ENCODE results near the gene SKAP2. TPM values are rescaled to one million over a fixed set of nuclear protein-coding genes. Genes with fewer than 3 reads are reported as not detected.

The SKAP2 gene
- polyA plus RNA-seq, 1 donor (not counting 4 experiments of a cell fraction or from before 2014, with no cell fraction given), result 15.0 TPM

DNA sequence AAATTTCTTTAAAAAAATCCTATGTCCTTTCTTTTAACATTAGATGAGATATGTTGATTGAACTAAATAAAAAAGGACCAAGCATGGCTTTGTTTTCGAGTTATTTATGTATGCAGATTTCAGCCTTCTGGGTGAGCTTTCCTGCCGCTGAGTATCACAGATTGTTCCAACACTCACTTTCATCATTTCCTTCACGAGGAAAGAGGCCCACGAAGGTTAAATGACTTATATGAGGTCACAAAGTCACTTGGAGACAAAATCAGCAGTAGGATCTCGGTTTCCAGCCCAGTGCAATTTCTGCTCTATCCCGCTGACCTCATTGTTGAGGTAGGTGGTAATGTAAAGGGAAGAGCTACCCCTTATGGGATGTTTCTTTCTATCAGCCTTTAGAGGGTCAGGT is 226.8 kb downstream of the SKAP2 start:
- H3K9me1 ChIP-seq (ENCODE audit: control insufficient read depth, extremely low read depth, insufficient read depth, low read length), result no peaks in the 10 kb centered on the region
- FAIRE-seq, result no peak
- no peak overlapping the region for H3K27ac ChIP-seq (ENCODE audit: control insufficient read depth, insufficient read depth, low read length)
- no peak overlapping the region for H3K4me3 ChIP-seq (ENCODE audit: control insufficient read depth in 2 of 3, extremely low read depth in 1 of 3, insufficient read depth in 2 of 3, low read depth in 1 of 3, low read length in 3 of 3)
- H2AFZ ChIP-seq (ENCODE audit: control insufficient read depth, low read length), result no peak overlapping the region
- dilution Hi-C loops (cut with MboI; ENCODE audit: extremely low pct_ligation_motif_present, low sequenced_read_pairs), result no loop called here
- H3K79me2 ChIP-seq (ENCODE audit: control insufficient read depth, insufficient read depth, low read length), result no peaks in the 10 kb centered on the region
- no peaks in the 10 kb centered on the region for H3K9me3 ChIP-seq (ENCODE audit: control insufficient read depth, low read depth, low read length)
- H3K27me3 ChIP-seq (ENCODE audit: control insufficient read depth, extremely low read depth, insufficient read depth, low read length), result no peaks in the 10 kb centered on the region
- no peaks in the 10 kb centered on the region for H4K20me1 ChIP-seq (ENCODE audit: control insufficient read depth, extremely low read depth, insufficient read depth, low read length)
- no peak for DNase-seq (ENCODE audit: low read depth, low spot score)
- H3K4me1 ChIP-seq (ENCODE audit: control insufficient read depth, extremely low read depth, insufficient read depth, low read length), result peaks cover 7% of the 10 kb centered on the region
- H3K4me2 ChIP-seq (ENCODE audit: control insufficient read depth, extremely low read depth, insufficient read depth, low read depth, low read length), result no peak overlapping the region
- no peak for TF ChIP-seq EZH2 (IDR thresholded peaks at IDR 0.05; ENCODE audit: low read length)
- TF ChIP-seq, protein P1, sequence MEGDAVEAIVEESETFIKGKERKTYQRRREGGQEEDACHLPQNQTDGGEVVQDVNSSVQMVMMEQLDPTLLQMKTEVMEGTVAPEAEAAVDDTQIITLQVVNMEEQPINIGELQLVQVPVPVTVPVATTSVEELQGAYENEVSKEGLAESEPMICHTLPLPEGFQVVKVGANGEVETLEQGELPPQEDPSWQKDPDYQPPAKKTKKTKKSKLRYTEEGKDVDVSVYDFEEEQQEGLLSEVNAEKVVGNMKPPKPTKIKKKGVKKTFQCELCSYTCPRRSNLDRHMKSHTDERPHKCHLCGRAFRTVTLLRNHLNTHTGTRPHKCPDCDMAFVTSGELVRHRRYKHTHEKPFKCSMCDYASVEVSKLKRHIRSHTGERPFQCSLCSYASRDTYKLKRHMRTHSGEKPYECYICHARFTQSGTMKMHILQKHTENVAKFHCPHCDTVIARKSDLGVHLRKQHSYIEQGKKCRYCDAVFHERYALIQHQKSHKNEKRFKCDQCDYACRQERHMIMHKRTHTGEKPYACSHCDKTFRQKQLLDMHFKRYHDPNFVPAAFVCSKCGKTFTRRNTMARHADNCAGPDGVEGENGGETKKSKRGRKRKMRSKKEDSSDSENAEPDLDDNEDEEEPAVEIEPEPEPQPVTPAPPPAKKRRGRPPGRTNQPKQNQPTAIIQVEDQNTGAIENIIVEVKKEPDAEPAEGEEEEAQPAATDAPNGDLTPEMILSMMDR (optimal IDR thresholded peaks at IDR 0.05 in 1 of 3, IDR thresholded peaks at IDR 0.05 in 1 of 3, conservative IDR thresholded peaks at IDR 0.05 in 1 of 3; ENCODE audit: extremely low read depth in 1 of 3, insufficient read depth in 2 of 3, low read length in 3 of 3), result no peak
- no peak overlapping the region for H3K9ac ChIP-seq (ENCODE audit: control insufficient read depth, extremely low read depth, insufficient read depth, low read length)
- H3K36me3 ChIP-seq (ENCODE audit: control insufficient read depth in 2 of 2, extremely low read depth in 1 of 2, insufficient read depth in 2 of 2, low read length in 2 of 2), result no peaks in the 10 kb centered on the region

DNA sequence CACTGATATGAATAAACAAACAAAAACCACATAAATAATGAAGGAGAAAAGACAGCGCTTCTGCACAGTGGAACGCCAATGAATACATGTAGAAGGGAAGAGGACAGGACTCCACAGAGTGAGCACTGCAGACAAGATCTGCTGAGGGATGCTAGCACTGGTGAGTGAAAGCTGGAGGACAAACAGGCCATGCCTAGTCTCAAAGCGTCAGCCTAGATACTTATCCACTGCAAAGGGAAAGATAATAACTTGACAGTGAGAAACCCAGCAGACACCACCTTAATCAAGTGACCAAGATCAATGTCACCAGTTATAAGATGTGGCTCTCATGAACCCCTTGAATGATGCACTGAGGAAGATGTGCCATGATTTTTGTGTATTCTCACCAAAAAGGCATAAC is 227.6 kb downstream of the SKAP2 start:
- Histone ChIP-seq H3K36me3 (ENCODE audit: control insufficient read depth in 2 of 2, extremely low read depth in 1 of 2, insufficient read depth in 2 of 2, low read length in 2 of 2) (no peaks in the 10 kb centered on the region), H3K27ac (ENCODE audit: control insufficient read depth, insufficient read depth, low read length) (no peak overlapping the region), H3K4me1 (ENCODE audit: control insufficient read depth, extremely low read depth, insufficient read depth, low read length) (peaks cover 7% of the 10 kb centered on the region), H3K9ac (ENCODE audit: control insufficient read depth, extremely low read depth, insufficient read depth, low read length) (no peak overlapping the region), H4K20me1 (ENCODE audit: control insufficient read depth, extremely low read depth, insufficient read depth, low read length) (no peaks in the 10 kb centered on the region), H3K4me2 (ENCODE audit: control insufficient read depth, extremely low read depth, insufficient read depth, low read depth, low read length) (no peak overlapping the region), H3K9me3 (ENCODE audit: control insufficient read depth, low read depth, low read length) (no peaks in the 10 kb centered on the region), H3K27me3 (ENCODE audit: control insufficient read depth, extremely low read depth, insufficient read depth, low read length) (no peaks in the 10 kb centered on the region), H3K9me1 (ENCODE audit: control insufficient read depth, extremely low read depth, insufficient read depth, low read length) (no peaks in the 10 kb centered on the region), H3K4me3 (ENCODE audit: control insufficient read depth in 2 of 3, extremely low read depth in 1 of 3, insufficient read depth in 2 of 3, low read depth in 1 of 3, low read length in 3 of 3) (no peak overlapping the region), H3K79me2 (ENCODE audit: control insufficient read depth, insufficient read depth, low read length) (no peaks in the 10 kb centered on the region), H2AFZ (ENCODE audit: control insufficient read depth, low read length) (no peak overlapping the region)
- TF ChIP-seq, protein P1 (optimal IDR thresholded peaks at IDR 0.05 in 1 of 3, IDR thresholded peaks at IDR 0.05 in 1 of 3, conservative IDR thresholded peaks at IDR 0.05 in 1 of 3; ENCODE audit: extremely low read depth in 1 of 3, insufficient read depth in 2 of 3, low read length in 3 of 3), result no peak
- dilution Hi-C loops (cut with MboI; ENCODE audit: extremely low pct_ligation_motif_present, low sequenced_read_pairs), result no loop called here
- DNase-seq (ENCODE audit: low read depth, low spot score) (no peak), FAIRE-seq (peak; percentile 17)

Measured in keratinocyte (primary cell).